ENCODE data around the gene VPS29.

- TF ChIP-seq, protein P1, sequence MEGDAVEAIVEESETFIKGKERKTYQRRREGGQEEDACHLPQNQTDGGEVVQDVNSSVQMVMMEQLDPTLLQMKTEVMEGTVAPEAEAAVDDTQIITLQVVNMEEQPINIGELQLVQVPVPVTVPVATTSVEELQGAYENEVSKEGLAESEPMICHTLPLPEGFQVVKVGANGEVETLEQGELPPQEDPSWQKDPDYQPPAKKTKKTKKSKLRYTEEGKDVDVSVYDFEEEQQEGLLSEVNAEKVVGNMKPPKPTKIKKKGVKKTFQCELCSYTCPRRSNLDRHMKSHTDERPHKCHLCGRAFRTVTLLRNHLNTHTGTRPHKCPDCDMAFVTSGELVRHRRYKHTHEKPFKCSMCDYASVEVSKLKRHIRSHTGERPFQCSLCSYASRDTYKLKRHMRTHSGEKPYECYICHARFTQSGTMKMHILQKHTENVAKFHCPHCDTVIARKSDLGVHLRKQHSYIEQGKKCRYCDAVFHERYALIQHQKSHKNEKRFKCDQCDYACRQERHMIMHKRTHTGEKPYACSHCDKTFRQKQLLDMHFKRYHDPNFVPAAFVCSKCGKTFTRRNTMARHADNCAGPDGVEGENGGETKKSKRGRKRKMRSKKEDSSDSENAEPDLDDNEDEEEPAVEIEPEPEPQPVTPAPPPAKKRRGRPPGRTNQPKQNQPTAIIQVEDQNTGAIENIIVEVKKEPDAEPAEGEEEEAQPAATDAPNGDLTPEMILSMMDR (IDR thresholded peaks at IDR 0.05), result no peak
- no peak for TF ChIP-seq POLR2A (IDR thresholded peaks at IDR 0.05)
Observed at GRCh38 chr12:110534811-110535210, 32.9 kb upstream of the VPS29 start.

All from Peyer's patch (tissue), 4 donors.